Thoracic aorta (tissue), 2 donors: ENCODE results near the gene EFHC1. TPM values are rescaled to one million over a fixed set of nuclear protein-coding genes. Genes with fewer than 3 reads are reported as not detected.
"Not testable (repeated sequence)": the region's sequence is repeated elsewhere in the genome, so short reads cannot be mapped to it uniquely, and the experiment has no call there.

Source experiments
- ATAC-seq: fragments of 150-250 bp; one replicate; pipeline ENCODE4 v1.8.0; 2017; ENCODE audit warnings: low read depth; ENCODE audit not compliant: insufficient number of reproducible peaks, low FRiP score
- DNase-seq: peaks from one replicate; pipeline ENCODE4 v3.0.0-alpha.2; 2020; ENCODE audit warnings: low spot score
- H3K27ac ChIP-seq, 2 donors: fragments of 200-600 bp; sonication (generic); 1 replicate in 1 of 2; 2 replicates in 1 of 2; pipeline ENCODE4 v1.5.1; 2016; ENCODE audit warnings: mild to moderate bottlenecking in 2 of 2, moderate library complexity in 2 of 2
- H3K27me3 ChIP-seq: fragments of 200-600 bp; sonication (generic); replicated peaks from 2 replicates; pipeline ENCODE4 v1.6.0; 2016; ENCODE audit warnings: mild to moderate bottlenecking; ENCODE audit not compliant: insufficient read depth
- H3K36me3 ChIP-seq: fragments of 200-600 bp; sonication (generic); one replicate; pipeline ENCODE4 v1.5.1; 2016
- H3K4me1 ChIP-seq, 2 donors: fragments of 200-600 bp; sonication (generic); 1 replicate in 1 of 2; 2 replicates in 1 of 2; pipeline versions ENCODE4 v1.5.1 to v1.6.0; 2016; ENCODE audit warnings: low read depth in 2 of 2, mild to moderate bottlenecking in 1 of 2; ENCODE audit not compliant: control insufficient read depth in 1 of 2
- H3K4me3 ChIP-seq: fragments of 200-600 bp; sonication (generic); 2 replicates; pipeline ENCODE4 v1.5.1; 2016; ENCODE audit warnings: mild to moderate bottlenecking
- H3K9me3 ChIP-seq: fragments of 200-600 bp; sonication (generic); 2 replicates; pipeline ENCODE4 v1.5.1; 2016
- CTCF ChIP-seq: fragments of 200-600 bp; sonication (generic); IDR thresholded peaks from one replicate; pipeline ENCODE4 v1.5.1; 2019; ENCODE audit warnings: antibody characterized with exemption
- total RNA-seq, 2 donors: library from RNA; depleted of rRNA; stranded (reverse); fragments of >200 nt; gene quantifications; one replicate each; pipeline versions ENCODE4 v1.1.0 to v1.2.3, GENCODE V29; 2016

Gene EFHC1
- total RNA-seq, 2 donors from 2014 or later: 13.5 to 14.9 TPM

DNA sequence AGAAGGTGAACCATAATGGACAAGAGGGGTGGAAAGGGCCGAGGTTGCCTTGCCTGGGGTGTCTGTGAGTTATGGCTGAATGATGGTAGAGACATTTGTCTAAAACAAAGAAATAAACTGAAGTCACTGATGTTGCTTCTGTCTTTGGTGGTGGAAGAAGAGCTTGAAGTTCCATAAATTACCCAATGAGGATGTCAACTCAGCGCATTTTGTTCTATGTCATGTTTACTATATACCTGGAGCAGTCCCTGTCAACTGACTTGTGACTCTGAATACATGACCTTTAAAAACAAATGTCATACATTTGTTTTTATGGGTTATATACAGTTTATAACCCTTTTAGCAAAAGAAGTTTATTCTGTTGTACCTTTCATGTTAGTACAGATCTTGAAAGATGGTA lies 2.0 kb downstream of the EFHC1 start:
- Histone ChIP-seq H3K4me3 (no peak overlapping the region), H3K27ac (no peak overlapping the region), H3K27me3 (no peaks in the 10 kb centered on the region), H3K4me1 (peaks cover 4 to 40% of the 10 kb centered on the region in 2 donors), H3K9me3 (no peaks in the 10 kb centered on the region), H3K36me3 (no peaks in the 10 kb centered on the region)
- DNase-seq (no peak), ATAC-seq (no peak)
- TF ChIP-seq CTCF: no peak

GRCh38 chr6:52423448-52423847 lies 3.3 kb downstream of the EFHC1 start:
- no peaks in the 10 kb centered on the region for H3K27me3 ChIP-seq
- no peak for TF ChIP-seq CTCF
- no peaks in the 10 kb centered on the region for H3K36me3 ChIP-seq
- no peak overlapping the region for H3K4me3 ChIP-seq
- H3K27ac ChIP-seq: peak overlapping the region; percentile 71 to 81
- ATAC-seq (no peak), DNase-seq (no peak)
- H3K9me3 ChIP-seq: no peaks in the 10 kb centered on the region
- peaks cover 4 to 33% of the 10 kb centered on the region in 2 donors for H3K4me1 ChIP-seq

GRCh38 chr6:52423971-52424381 lies 3.8 kb downstream of the EFHC1 start:
- Histone ChIP-seq H3K27ac (peak overlapping the region; percentile 71 to 81), H3K4me3 (peak overlapping the region; percentile 28), H3K9me3 (no peaks in the 10 kb centered on the region), H3K36me3 (no peaks in the 10 kb centered on the region), H3K4me1 (peaks cover 4 to 33% of the 10 kb centered on the region in 2 donors), H3K27me3 (no peaks in the 10 kb centered on the region)
- no peak for TF ChIP-seq CTCF
- no peak for DNase-seq
- ATAC-seq: no peak

- no peak for ATAC-seq
- Histone ChIP-seq H3K36me3 (no peaks in the 10 kb centered on the region), H3K4me1 (peaks cover under 1 to 28% of the 10 kb centered on the region in 2 donors), H3K27me3 (no peaks in the 10 kb centered on the region), H3K9me3 (no peaks in the 10 kb centered on the region), H3K4me3 (no peak overlapping the region), H3K27ac (peak overlapping the region; percentile 71 to 81)
- no peak for DNase-seq
- no peak for TF ChIP-seq CTCF
These were observed 4.4 kb downstream of the EFHC1 start for GRCh38 chr6:52424513-52424912.

DNA sequence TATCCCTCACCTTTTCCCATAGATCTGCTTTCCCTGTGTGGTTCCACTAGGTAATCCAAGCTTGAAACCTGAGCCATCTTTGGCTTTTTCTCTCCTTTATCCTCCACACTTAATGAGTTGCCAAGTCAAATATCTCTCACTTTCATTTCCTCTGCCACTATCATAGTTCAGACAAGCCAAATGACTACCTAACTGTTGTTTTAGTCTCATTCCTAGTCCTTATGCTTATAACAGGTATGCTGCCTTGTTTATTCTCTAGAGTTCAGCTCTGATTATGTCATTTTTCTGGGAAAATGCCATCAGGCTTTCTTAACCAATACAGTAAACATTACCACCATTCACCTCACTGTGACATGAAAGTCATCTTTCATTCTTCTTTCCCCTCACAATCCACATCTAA lies 6.5 kb downstream of the EFHC1 start:
- Histone ChIP-seq H3K36me3 (no peaks in the 10 kb centered on the region), H3K4me1 (peaks cover 0 to 16% of the 10 kb centered on the region in 2 donors), H3K4me3 (no peak overlapping the region), H3K27me3 (no peaks in the 10 kb centered on the region), H3K27ac (no peak overlapping the region), H3K9me3 (no peaks in the 10 kb centered on the region)
- no peak for TF ChIP-seq CTCF
- ATAC-seq (no peak), DNase-seq (no peak)

DNA sequence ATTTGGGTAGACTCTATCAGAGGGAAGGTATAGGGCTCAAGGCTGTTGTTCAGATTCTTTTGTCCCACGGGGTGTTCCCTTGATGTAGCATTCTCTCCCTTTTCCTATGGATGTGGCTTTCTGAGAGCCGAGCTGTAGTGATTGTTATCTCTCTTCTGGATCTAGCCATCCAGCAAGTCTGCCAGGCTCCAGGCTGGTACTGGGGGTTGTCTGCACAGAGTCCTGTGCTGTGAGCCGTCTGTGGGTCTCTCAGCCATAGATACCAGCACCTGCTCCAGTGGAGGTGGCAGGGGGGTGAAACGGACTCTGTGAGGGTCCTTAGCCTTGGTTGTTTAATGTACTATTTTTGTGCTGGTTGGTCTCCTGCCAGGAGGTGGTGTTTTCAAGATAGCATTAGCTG lies 13.2 kb downstream of the EFHC1 start:
- H3K27me3 ChIP-seq, H3K4me1 ChIP-seq, H3K36me3 ChIP-seq, H3K4me3 ChIP-seq, H3K27ac ChIP-seq, DNase-seq, ATAC-seq, H3K9me3 ChIP-seq: not testable (repeated sequence)
